Gastrocnemius medialis (tissue), 4 donors: ENCODE measurements around the gene KIRREL3.

ENCODE experiments used
- POLR2A ChIP-seq, 2 donors: fragments of 450-650 bp; IDR thresholded peaks; one replicate each; pipeline ENCODE4 v1.6.1; 2017; ENCODE audit warnings: antibody characterized with exemption in 2 of 2, mild to moderate bottlenecking in 2 of 2, moderate library complexity in 2 of 2
- TF ChIP-seq, protein P1 (sequence below), 5 experiments: fragments of 450-650 bp in 3 of 5; fragments of 200-600 bp in 2 of 5; sonication (generic) in 2 of 5; IDR thresholded peaks in 4 of 5; conservative IDR thresholded peaks in 1 of 5; 1 replicate in 4 of 5; 2 replicates in 1 of 5; pipeline ENCODE4 v1.5.1; 2016 to 2019; ENCODE audit warnings: antibody characterized with exemption in 5 of 5, mild to moderate bottlenecking in 3 of 5, moderate library complexity in 3 of 5

DNA sequence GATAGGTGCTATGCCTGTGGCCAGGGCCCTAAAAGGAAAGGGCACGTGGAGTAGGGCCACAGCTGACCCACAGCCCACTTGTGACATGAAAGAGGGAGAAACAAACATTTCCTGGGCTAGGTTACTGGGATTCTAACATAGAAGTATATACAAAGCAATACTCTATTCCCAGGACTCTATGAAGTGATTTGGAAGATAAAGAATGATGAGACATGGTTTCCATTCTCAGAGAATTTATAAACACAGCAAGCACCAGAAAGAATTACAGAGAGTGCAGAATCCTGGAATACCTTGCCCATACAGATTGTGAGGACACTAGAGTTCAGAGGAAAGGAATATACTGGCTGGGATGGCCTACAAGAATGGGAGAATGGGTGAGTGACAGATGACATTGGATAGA is 86.4 kb downstream of the KIRREL3 start:
- TF ChIP-seq, protein P1, sequence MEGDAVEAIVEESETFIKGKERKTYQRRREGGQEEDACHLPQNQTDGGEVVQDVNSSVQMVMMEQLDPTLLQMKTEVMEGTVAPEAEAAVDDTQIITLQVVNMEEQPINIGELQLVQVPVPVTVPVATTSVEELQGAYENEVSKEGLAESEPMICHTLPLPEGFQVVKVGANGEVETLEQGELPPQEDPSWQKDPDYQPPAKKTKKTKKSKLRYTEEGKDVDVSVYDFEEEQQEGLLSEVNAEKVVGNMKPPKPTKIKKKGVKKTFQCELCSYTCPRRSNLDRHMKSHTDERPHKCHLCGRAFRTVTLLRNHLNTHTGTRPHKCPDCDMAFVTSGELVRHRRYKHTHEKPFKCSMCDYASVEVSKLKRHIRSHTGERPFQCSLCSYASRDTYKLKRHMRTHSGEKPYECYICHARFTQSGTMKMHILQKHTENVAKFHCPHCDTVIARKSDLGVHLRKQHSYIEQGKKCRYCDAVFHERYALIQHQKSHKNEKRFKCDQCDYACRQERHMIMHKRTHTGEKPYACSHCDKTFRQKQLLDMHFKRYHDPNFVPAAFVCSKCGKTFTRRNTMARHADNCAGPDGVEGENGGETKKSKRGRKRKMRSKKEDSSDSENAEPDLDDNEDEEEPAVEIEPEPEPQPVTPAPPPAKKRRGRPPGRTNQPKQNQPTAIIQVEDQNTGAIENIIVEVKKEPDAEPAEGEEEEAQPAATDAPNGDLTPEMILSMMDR (IDR thresholded peaks at IDR 0.05 in 4 of 5, conservative IDR thresholded peaks at IDR 0.05 in 1 of 5): no peak
- no peak for TF ChIP-seq POLR2A (IDR thresholded peaks at IDR 0.05)
